Measurements from ENCODE around the gene LRRN4. TPM values are rescaled to one million over a fixed set of nuclear protein-coding genes. Genes with fewer than 3 reads are reported as not detected.

LRRN4 gene
- total RNA-seq, 2 experiments from 2014 or later: not detected

DNA sequence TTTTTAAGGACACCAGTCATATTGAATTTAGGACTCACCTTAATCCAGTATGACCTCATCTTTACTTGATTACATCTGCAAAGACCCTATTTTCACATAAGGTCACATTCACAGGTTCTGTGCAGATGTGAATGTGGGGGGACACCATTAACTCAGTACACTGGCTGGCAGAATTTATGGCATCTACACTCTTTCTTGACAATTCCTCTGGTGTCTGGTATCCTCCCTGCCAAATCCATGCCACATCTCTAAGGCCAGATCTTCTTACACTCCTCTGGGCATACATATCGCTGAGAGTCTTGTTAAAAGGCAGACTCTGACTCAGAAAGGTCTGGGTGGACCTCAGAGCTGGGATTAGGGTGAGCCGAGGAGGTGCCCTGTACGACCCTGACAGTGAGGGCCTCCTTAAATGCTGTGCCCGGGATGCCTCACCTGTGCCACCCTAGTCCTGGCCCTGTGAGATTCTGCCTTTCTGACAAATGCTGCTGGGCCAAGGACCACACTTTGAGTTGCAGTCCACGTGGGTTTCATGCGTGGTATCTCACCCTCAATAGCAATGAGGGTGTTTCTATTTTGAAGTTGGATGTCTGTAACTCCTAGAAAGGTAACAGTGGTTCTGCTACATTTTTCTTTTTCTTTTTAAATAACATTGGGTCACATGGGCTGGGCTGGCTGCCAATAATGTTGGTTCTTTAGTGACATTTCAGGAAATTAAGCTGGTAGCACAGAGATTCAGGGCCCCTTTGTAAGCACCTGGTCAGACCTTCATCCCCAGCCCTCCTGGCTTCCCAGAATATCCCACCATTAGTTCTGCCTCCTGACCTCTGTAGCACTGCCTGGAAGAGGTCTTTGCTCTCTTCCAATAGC lies 17.2 kb upstream of the LRRN4 start:
- ChIA-PET POLR2A (interaction anchor here (0.6 kb wide), 1 partner anchor 926 kb away, joined by 5 read pairs; no protein-coding TSS in a partner anchor), CTCF (ENCODE audit: unreplicated experiment) (interaction anchor here (0.5 kb wide), 1 partner anchor 18 kb away, joined by 3 read pairs; no protein-coding TSS in a partner anchor)
- Histone ChIP-seq H3K9me3 (ENCODE audit: low read length) (no peaks in the 10 kb centered on the region), H3K4me2 (ENCODE audit: low read length) (no peak overlapping the region), H3K36me3 (ENCODE audit: insufficient read depth, low read length) (no peaks in the 10 kb centered on the region), H3K9me2 (ENCODE audit: insufficient read depth, low read length) (no peaks in the 10 kb centered on the region), H3K27ac (ENCODE audit: low read depth, low read length, poor library complexity, severe bottlenecking) (no peak overlapping the region), H3K4me1 (ENCODE audit: insufficient read depth, low read length, poor library complexity, severe bottlenecking) (no peaks in the 10 kb centered on the region), H2AFZ (ENCODE audit: low read length) (no peak overlapping the region), H4K20me1 (ENCODE audit: insufficient read depth, low read length) (no peaks in the 10 kb centered on the region), H3K4me3 (ENCODE audit: low read depth, low read length, poor library complexity, severe bottlenecking) (no peak overlapping the region), H3K79me2 (ENCODE audit: insufficient read depth, low read depth, low read length) (no peaks in the 10 kb centered on the region)
- DNase-seq (ENCODE audit: low spot score): no peak
- intact Hi-C loops (cut with micrococcal nuclease; ENCODE audit: unreplicated experiment): no loop called here
- no peak for TF ChIP-seq CTCF (conservative IDR thresholded peaks at IDR 0.05; ENCODE audit: low read length)
- no peak for TF ChIP-seq EZH2phosphoT487 (IDR thresholded peaks at IDR 0.05; ENCODE audit: borderline replicate concordance, low read depth, low read length)
- no TSS peak for BruUV-seq (replicated peaks)

GRCh38 chr20:6069669-6070068 lies 15.8 kb upstream of the LRRN4 start:
- CTCF ChIA-PET (ENCODE audit: unreplicated experiment): no interaction called here
- BruUV-seq (replicated peaks): no TSS peak
- Histone ChIP-seq H3K36me3 (ENCODE audit: insufficient read depth, low read length) (no peaks in the 10 kb centered on the region), H3K9me3 (ENCODE audit: low read length) (no peaks in the 10 kb centered on the region), H3K4me3 (ENCODE audit: low read depth, low read length, poor library complexity, severe bottlenecking) (no peak overlapping the region), H4K20me1 (ENCODE audit: insufficient read depth, low read length) (no peaks in the 10 kb centered on the region), H3K27ac (ENCODE audit: low read depth, low read length, poor library complexity, severe bottlenecking) (no peak overlapping the region), H3K79me2 (ENCODE audit: insufficient read depth, low read depth, low read length) (no peaks in the 10 kb centered on the region), H3K9me2 (ENCODE audit: insufficient read depth, low read length) (no peaks in the 10 kb centered on the region), H3K4me2 (ENCODE audit: low read length) (no peak overlapping the region), H2AFZ (ENCODE audit: low read length) (no peak overlapping the region), H3K4me1 (ENCODE audit: insufficient read depth, low read length, poor library complexity, severe bottlenecking) (no peaks in the 10 kb centered on the region)
- DNase-seq (ENCODE audit: low spot score): no peak
- intact Hi-C loops (cut with micrococcal nuclease; ENCODE audit: unreplicated experiment): no loop called here
- no peak for TF ChIP-seq EZH2phosphoT487 (IDR thresholded peaks at IDR 0.05; ENCODE audit: borderline replicate concordance, low read depth, low read length)
- TF ChIP-seq CTCF (conservative IDR thresholded peaks at IDR 0.05; ENCODE audit: low read length): no peak
- POLR2A ChIA-PET: interaction anchor here (0.5 to 1.3 kb wide), 4 partner anchors 15 to 1664 kb away, joined by 3 to 4 read pairs (median 3); no protein-coding TSS in a partner anchor

GRCh38 chr20:6067763-6068318 lies 14.0 kb upstream of the LRRN4 start:
- no peaks in the 10 kb centered on the region for H3K9me2 ChIP-seq (ENCODE audit: insufficient read depth, low read length)
- no peaks in the 10 kb centered on the region for H3K4me1 ChIP-seq (ENCODE audit: insufficient read depth, low read length, poor library complexity, severe bottlenecking)
- TF ChIP-seq EZH2phosphoT487 (IDR thresholded peaks at IDR 0.05; ENCODE audit: borderline replicate concordance, low read depth, low read length) (no peak), CTCF (conservative IDR thresholded peaks at IDR 0.05; ENCODE audit: low read length) (no peak)
- H3K4me3 ChIP-seq (ENCODE audit: low read depth, low read length, poor library complexity, severe bottlenecking): no peak overlapping the region
- BruUV-seq (replicated peaks): no TSS peak
- H3K4me2 ChIP-seq (ENCODE audit: low read length): no peak overlapping the region
- intact Hi-C loops (cut with micrococcal nuclease; ENCODE audit: unreplicated experiment): no loop called here
- ChIA-PET CTCF (ENCODE audit: unreplicated experiment) (no interaction called here), POLR2A (no interaction called here)
- no peaks in the 10 kb centered on the region for H4K20me1 ChIP-seq (ENCODE audit: insufficient read depth, low read length)
- H2AFZ ChIP-seq (ENCODE audit: low read length): no peak overlapping the region
- no peaks in the 10 kb centered on the region for H3K36me3 ChIP-seq (ENCODE audit: insufficient read depth, low read length)
- H3K27ac ChIP-seq (ENCODE audit: low read depth, low read length, poor library complexity, severe bottlenecking): no peak overlapping the region
- H3K9me3 ChIP-seq (ENCODE audit: low read length): no peaks in the 10 kb centered on the region
- DNase-seq (ENCODE audit: low spot score): no peak
- H3K79me2 ChIP-seq (ENCODE audit: insufficient read depth, low read depth, low read length): no peaks in the 10 kb centered on the region
